Measurements from ENCODE around the gene HNRNPD.

The HNRNPD gene

DNA sequence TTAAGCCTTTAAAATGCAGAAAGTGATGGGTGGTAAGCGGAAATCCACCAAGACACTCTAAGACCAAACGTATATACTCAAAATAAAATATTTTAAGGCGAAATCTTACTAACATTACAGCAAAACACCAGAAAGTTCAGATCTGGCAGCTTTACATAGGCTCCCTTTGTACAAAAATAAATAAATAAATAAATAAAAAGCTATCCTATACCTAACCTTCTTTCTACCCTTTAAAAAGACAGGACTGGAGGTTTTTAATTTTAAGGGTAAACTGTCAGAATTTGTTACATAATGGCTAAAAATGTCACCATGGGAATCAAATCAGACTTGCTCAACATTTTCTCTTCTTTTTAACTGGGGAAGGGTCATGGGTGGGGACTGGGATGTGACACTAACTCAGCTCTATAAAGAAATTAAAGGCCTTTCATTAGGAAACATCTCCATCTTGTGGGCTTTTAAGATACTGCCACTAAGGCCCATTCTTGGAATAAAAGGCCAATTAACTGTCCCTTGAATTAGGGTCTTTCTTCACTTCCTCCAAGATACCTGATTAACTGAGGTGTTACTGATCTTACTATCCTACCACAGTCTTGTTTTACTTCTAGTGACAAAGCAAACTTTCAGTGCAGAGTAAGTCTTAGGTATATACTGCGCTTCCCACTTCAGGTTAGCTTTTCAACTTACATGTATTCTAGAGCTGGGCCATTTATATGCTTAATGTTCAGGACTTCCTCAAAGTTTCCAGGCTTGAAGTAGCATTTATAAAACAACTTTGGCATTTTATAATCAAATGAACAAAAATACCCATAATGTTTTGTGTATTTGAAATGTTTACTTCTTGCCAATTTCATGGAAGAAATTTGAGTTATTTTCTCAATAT, 13.3 kb downstream of the HNRNPD start:
- TF ChIP-seq CTCF (IDR thresholded peaks at IDR 0.05), result peak; percentile 62
- no peak overlapping the region for H3K4me3 ChIP-seq
- no peak for DNase-seq (ENCODE audit: low spot score)
- no peak overlapping the region for H3K27ac ChIP-seq

DNA sequence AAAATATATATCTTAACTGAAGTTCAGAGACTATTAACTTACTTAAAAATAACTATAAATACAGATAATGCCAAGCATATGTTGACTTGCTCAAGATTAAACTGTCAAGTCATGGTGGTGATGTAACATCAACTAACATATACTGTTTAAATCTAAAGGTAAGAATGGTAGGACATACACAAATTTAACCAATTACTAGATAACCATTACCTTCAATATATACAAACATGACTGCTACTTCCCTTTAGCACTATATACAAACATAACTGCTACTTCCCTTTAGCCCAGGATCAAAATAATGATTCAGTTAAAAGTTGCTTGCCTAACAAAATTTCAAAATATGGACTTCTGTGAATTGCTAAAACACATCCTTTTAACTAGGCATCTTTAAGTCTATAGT, 14.9 kb downstream of the HNRNPD start:
- no peak for DNase-seq (ENCODE audit: low spot score)
- no peak overlapping the region for H3K27ac ChIP-seq
- no peak overlapping the region for H3K4me3 ChIP-seq
- no peak for TF ChIP-seq CTCF (IDR thresholded peaks at IDR 0.05)

- no peak for DNase-seq (ENCODE audit: low spot score)
- H3K27ac ChIP-seq, result no peak overlapping the region
- H3K4me3 ChIP-seq, result no peak overlapping the region
- TF ChIP-seq CTCF (IDR thresholded peaks at IDR 0.05), result no peak
Observed at GRCh38 chr4:82357640-82358039, 16.2 kb downstream of the HNRNPD start.

DNA sequence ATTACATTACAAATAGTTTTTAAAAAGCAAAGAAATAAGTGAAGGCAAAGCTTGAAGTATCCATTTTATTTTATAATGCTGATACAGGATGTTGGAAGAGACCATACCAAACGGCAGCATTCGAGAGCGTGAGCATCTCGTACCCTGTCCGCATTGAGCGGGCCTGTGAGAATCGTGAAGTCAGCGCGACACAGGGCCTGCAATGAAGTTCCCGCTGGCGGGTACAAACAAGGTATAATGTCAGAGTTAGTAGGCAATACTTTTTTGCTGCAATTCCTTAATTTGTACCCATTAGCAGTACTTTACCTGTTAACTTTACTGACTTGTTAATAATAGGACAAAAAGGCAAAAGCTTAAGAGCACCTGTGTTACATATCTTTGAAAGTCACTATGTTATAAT, 19.0 kb downstream of the HNRNPD start:
- Histone ChIP-seq H3K27ac (no peak overlapping the region), H3K4me3 (no peak overlapping the region)
- DNase-seq (ENCODE audit: low spot score), result no peak
- TF ChIP-seq CTCF (IDR thresholded peaks at IDR 0.05), result no peak

GRCh38 chr4:82352825-82353366, 20.9 kb downstream of the HNRNPD start:
- TF ChIP-seq CTCF (IDR thresholded peaks at IDR 0.05), result no peak
- Histone ChIP-seq H3K4me3 (no peak overlapping the region), H3K27ac (no peak overlapping the region)
- no peak for DNase-seq (ENCODE audit: low spot score)

GRCh38 chr4:82352118-82352824, 21.5 kb downstream of the HNRNPD start:
- Histone ChIP-seq H3K4me3 (no peak overlapping the region), H3K27ac (no peak overlapping the region)
- DNase-seq (ENCODE audit: low spot score), result no peak
- TF ChIP-seq CTCF (IDR thresholded peaks at IDR 0.05), result no peak
